GM18868 (cell line): ENCODE data around the gene LIX1L.

ENCODE experiments used
- ATAC-seq: cut with Tn5 transposase; IDR thresholded peaks from one replicate; pipeline ENCODE4 v1.9.1; 2021; ENCODE audit warnings: mild to moderate bottlenecking, moderate library complexity; ENCODE audit not compliant: unreplicated experiment

The LIX1L gene

DNA sequence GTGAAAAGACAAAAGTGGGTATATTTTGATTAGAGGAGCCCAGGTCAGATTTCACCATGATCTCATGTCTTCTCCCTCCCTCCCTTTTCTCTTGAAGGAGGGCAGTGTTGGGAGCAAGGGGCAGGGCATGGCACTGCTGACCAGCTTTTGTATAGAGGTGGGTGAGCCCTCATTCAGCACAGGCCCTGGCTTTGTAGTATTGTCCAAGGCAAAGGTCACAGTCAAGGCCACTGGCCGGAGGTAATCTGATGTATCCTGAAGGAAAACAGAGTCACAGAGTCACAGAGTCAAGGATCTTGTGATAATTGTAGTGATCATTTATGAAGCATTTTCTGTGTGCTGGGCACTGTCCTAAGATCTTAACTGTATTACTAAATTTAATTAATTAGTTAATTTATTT lies 59.8 kb downstream of the LIX1L start:
- no peak for ATAC-seq

- ATAC-seq: no peak
Measured at GRCh38 chr1:145895471-145895870, 62.3 kb downstream of the LIX1L start.

- no peak for ATAC-seq
Measured at GRCh38 chr1:145893306-145894055, 64.3 kb downstream of the LIX1L start.

GRCh38 chr1:145892486-145893087 lies 65.2 kb downstream of the LIX1L start:
- ATAC-seq: no peak

DNA sequence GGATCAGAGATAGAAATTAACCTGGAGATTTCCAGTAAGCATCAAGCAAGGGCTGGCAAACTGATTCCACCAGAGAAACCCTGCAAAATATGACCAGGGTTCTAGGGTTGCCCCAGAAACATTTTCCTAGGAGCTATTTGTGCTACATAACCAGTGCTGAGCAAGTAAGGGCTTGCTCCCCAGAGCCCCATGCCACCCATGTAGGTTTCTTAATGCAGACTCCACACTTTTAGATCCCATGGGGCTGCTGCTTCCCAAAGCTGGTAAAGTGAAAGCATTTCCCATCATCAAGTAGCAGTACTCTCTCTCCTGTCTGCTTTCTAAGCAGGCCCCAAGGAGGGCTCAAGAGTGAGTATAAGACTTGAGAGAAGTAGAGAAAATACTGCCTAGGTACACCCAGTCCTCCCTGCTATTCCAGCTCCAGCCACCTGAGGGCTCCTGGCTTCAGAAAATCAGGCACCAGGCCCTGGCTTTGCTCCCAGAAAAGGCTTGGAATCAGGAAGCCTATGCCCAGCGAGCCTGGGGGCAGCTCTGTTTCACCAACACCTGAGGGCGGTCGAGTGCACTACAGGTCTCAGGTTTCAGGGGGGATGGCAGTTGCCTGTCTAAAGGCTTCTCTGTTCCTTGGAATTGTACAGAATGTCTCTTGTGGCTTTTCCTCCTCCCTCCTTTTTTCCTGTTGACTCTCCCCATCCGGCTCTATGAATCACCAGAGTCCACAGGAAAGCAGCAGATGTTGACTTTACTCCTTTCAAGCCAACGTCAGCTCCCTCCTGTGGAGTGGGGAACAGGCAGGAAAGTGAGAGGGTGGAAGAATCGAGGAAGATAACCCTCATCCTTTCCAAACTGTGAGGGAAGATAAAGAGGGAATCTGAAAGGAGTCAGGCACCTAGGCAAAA lies 66.0 kb downstream of the LIX1L start:
- ATAC-seq: no peak

DNA sequence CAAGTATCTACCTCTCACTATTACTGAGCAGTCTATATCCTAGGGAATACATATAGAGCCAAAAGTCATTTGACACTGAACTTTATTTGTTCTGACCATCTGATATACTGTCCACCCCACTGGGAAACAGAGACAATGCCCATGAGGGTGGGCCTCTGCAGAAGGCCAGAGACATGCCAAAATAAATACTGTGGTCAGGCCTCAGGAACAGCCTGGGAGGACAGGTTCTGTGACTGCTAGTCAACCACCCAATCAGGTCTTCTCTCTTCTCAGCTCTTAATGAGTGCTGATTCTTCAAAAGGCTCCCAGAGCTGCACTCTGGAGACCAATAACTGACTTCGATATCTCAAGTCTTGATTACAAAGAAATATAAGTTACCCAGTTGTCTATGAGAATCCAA lies 66.7 kb downstream of the LIX1L start:
- ATAC-seq: no peak

DNA sequence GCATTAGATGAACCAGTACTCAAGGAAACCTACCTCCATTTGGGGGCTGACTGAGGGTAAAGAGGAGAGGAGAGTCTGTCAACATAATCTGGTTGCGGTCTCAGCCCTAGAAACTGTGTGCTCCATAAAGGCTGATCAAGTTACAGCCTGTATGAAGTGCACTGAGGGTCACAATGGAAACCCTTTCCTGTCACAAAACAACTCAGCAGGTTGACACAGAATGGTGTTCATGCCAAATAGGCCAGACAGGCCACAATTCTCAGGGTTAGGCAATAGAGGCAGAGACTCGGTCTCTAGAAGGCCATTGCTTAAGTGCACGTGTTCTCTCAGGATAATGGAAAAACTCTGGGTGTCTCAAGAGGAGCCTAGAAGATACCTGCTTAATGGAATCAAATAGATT lies 68.1 kb downstream of the LIX1L start:
- no peak for ATAC-seq

DNA sequence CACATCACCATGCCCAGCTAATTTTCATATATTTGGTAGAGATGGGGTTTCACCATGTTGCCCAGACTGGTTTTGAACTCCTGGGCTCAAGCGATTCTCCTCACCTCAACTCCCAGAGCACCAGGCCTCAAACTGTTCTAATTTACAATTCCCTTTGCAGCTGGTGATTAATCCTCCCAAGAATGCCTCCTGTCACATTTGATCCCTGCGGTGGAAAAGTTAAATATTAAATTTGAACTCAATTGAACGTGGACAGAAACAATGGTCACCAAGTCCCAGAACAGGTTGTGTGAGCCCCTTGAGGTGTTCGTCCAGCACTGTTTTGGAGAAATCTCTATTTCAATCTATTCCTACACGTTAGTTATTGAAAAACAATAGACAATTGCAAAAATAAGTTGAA lies 70.2 kb downstream of the LIX1L start:
- ATAC-seq: no peak

GRCh38 chr1:145886816-145887215 lies 71.0 kb downstream of the LIX1L start:
- ATAC-seq: no peak

GRCh38 chr1:145886390-145886789 lies 71.4 kb downstream of the LIX1L start:
- ATAC-seq: no peak

DNA sequence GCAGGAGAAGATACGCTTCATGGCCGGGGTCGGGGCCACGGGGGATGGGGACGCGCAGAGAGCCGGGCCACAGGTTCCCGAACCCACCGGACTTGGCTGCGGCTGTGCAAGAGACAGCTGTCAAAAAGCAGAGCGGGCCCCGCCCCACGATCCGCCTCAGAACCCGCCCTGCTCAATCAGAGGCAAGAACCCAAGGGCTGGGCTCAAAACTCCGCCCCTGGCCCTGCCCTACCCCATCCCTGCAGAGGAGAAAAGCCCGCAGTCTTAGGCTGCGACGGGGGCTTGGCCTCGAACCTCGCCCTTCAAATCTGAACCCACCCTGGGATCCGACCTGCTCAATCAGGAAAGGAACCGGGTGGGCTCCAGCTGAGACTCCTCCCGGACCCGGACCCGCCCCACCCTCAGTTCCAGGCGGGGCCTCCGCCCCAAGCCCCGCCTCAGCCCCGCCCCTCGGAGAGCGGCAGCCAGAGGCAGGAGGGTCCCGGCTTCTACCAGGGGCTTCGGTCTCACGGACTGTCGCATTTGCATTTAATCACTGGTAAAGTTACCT lies 72.0 kb downstream of the LIX1L start, which contains the start of gene ANKRD35:
Gene ANKRD35 (minus strand): TSS at position 129 of the 550 bp plus-strand sequence. CDS start 108 bp downstream, at position 21.
- ATAC-seq: peak; percentile 100

GRCh38 chr1:145884675-145885074 lies 73.1 kb downstream of the LIX1L start:
- ATAC-seq: no peak
